ENCODE data around the gene SHC2. TPM values are rescaled to one million over a fixed set of nuclear protein-coding genes. Genes with fewer than 3 reads are reported as not detected.
"Not testable (repeated sequence)": the region's sequence is repeated elsewhere in the genome, so short reads cannot be mapped to it uniquely, and the experiment has no call there.

The SHC2 gene
- total RNA-seq, 1 experiment from 2014 or later, result 16.6 TPM

GRCh38 chr19:423691-424466, 37.0 kb downstream of the SHC2 start:
- no peak overlapping the region for H4K5ac ChIP-seq (ENCODE audit: insufficient read length, low read depth, low read length)
- Mint-ChIP-seq H3K4me3 (no peak overlapping the region), H3K27me3 (ENCODE audit: low read depth) (peaks cover 16% of the 10 kb centered on the region), H3K27ac (0 out of 7 replicates have a peak overlapping the region, but pooled peaks of 1 of the 3 experiments have one; percentile 14), H3K4me1 (peaks cover 0 to 8% of the 10 kb centered on the region in 2 experiments; a peak in 1 of 4 replicates), H3K36me3 (ENCODE audit: insufficient read depth in 1 of 3, low read depth in 3 of 3) (peaks cover 0 to 12% (median 0%) of the 10 kb centered on the region in 3 experiments; a peak in 3 of 7 replicates), H3K9me3 (peaks cover 3 to 5% of the 10 kb centered on the region in 2 experiments; a peak in 1 of 5 replicates)
- no peak overlapping the region for H2BK120ac ChIP-seq (ENCODE audit: low read depth, low read length, poor library complexity, severe bottlenecking)
- no peak for DNase-seq
- no peak overlapping the region for H3K56ac ChIP-seq (ENCODE audit: insufficient read length, low read depth, low read length)
- no peak overlapping the region for H2AK5ac ChIP-seq (ENCODE audit: insufficient read length, low read length)
- no peak overlapping the region for H2BK20ac ChIP-seq (ENCODE audit: low read depth, low read length, poor library complexity, severe bottlenecking)
- H3K18ac ChIP-seq (ENCODE audit: insufficient read length, low read depth, low read length), result no peak overlapping the region
- H3T11ph ChIP-seq (ENCODE audit: low read length), result no peak overlapping the region
- H4K20me1 ChIP-seq (ENCODE audit: control insufficient read depth, insufficient read depth, insufficient read length), result no peaks in the 10 kb centered on the region
- no peaks in the 10 kb centered on the region for H3K23me2 ChIP-seq (ENCODE audit: insufficient read length, low read depth, low read length, poor library complexity, severe bottlenecking)
- no peak overlapping the region for H3K4ac ChIP-seq (ENCODE audit: low read depth, low read length)
- H3K4me1 ChIP-seq (ENCODE audit: insufficient read depth, low read length), result no peaks in the 10 kb centered on the region
- H3K4me2 ChIP-seq (ENCODE audit: insufficient read depth, insufficient read length, low read length), result no peak overlapping the region
- no peak overlapping the region for H3K9ac ChIP-seq (ENCODE audit: extremely low read depth, insufficient read length, low read length)
- H2BK12ac ChIP-seq (ENCODE audit: insufficient read length, low read depth, low read length), result no peak overlapping the region
- H3K14ac ChIP-seq (ENCODE audit: insufficient read depth, low read length), result no peak overlapping the region; the same call in 1 of the 2 replicates
- no CpG with 5 or more reads among the region's 25 CpGs for WGBS (ENCODE audit: extremely low coverage, insufficient read length, low lambda C conversion rate)
- no peak overlapping the region for H4K91ac ChIP-seq (ENCODE audit: insufficient read length, low read depth, low read length)
- TF ChIP-seq CTCF (conservative IDR thresholded peaks at IDR 0.05), result no peak
- H3K79me1 ChIP-seq (ENCODE audit: insufficient read depth, low read depth, low read length, poor library complexity, severe bottlenecking), result no peaks in the 10 kb centered on the region
- H3K23ac ChIP-seq (ENCODE audit: insufficient read length, low read depth, low read length), result no peak overlapping the region
- H4K8ac ChIP-seq (replicated peaks; ENCODE audit: insufficient read length, low read depth, low read length), result no peak overlapping the region
- peaks cover 7% of the 10 kb centered on the region for H3K9me3 ChIP-seq (ENCODE audit: control insufficient read depth, low read depth, low read length)
- H3K79me2 ChIP-seq (ENCODE audit: insufficient read depth, low read length), result no peaks in the 10 kb centered on the region
- H3K27ac ChIP-seq (ENCODE audit: insufficient read length, low read depth, low read length), result no peak overlapping the region
- H3K27me3 ChIP-seq (ENCODE audit: insufficient read depth, low read length), result no peaks in the 10 kb centered on the region; the same call in 1 of the 2 replicates
- no peak overlapping the region for H2BK15ac ChIP-seq (ENCODE audit: low read depth, low read length)
- H2BK5ac ChIP-seq (ENCODE audit: insufficient read length, low read length), result no peak overlapping the region
- no peak overlapping the region for H2AFZ ChIP-seq (ENCODE audit: low read length)

GRCh38 chr19:422917-423226, 38.0 kb downstream of the SHC2 start:
- not testable (repeated sequence) for H3K4me3 Mint-ChIP-seq; H2AFZ ChIP-seq (ENCODE audit: low read length); H3K23me2 ChIP-seq (ENCODE audit: insufficient read length, low read depth, low read length, poor library complexity, severe bottlenecking); H2BK15ac ChIP-seq (ENCODE audit: low read depth, low read length); H3K9me3 ChIP-seq (ENCODE audit: control insufficient read depth, low read depth, low read length); H4K5ac ChIP-seq (ENCODE audit: insufficient read length, low read depth, low read length); H3K79me1 ChIP-seq (ENCODE audit: insufficient read depth, low read depth, low read length, poor library complexity, severe bottlenecking); H2BK20ac ChIP-seq (ENCODE audit: low read depth, low read length, poor library complexity, severe bottlenecking); H3K14ac ChIP-seq (ENCODE audit: insufficient read depth, low read length); H3K27ac ChIP-seq (ENCODE audit: insufficient read length, low read depth, low read length); H3K56ac ChIP-seq (ENCODE audit: insufficient read length, low read depth, low read length); H3T11ph ChIP-seq (ENCODE audit: low read length); H3K4me1 ChIP-seq (ENCODE audit: insufficient read depth, low read length); H3K4me2 ChIP-seq (ENCODE audit: insufficient read depth, insufficient read length, low read length); H3K4ac ChIP-seq (ENCODE audit: low read depth, low read length); H2AK5ac ChIP-seq (ENCODE audit: insufficient read length, low read length); H4K91ac ChIP-seq (ENCODE audit: insufficient read length, low read depth, low read length); H2BK120ac ChIP-seq (ENCODE audit: low read depth, low read length, poor library complexity, severe bottlenecking); H3K27me3 ChIP-seq (ENCODE audit: insufficient read depth, low read length); H3K36me3 Mint-ChIP-seq (ENCODE audit: insufficient read depth in 1 of 3, low read depth in 3 of 3); DNase-seq; H4K20me1 ChIP-seq (ENCODE audit: control insufficient read depth, insufficient read depth, insufficient read length); H3K9me3 Mint-ChIP-seq; H3K27ac Mint-ChIP-seq; H3K9ac ChIP-seq (ENCODE audit: extremely low read depth, insufficient read length, low read length); H3K18ac ChIP-seq (ENCODE audit: insufficient read length, low read depth, low read length); H4K8ac ChIP-seq (replicated peaks; ENCODE audit: insufficient read length, low read depth, low read length); H3K23ac ChIP-seq (ENCODE audit: insufficient read length, low read depth, low read length); H2BK12ac ChIP-seq (ENCODE audit: insufficient read length, low read depth, low read length); H3K79me2 ChIP-seq (ENCODE audit: insufficient read depth, low read length); H2BK5ac ChIP-seq (ENCODE audit: insufficient read length, low read length)
- Mint-ChIP-seq H3K27me3 (ENCODE audit: low read depth) (peaks cover 10% of the 10 kb centered on the region), H3K4me1 (peaks cover 5 to 15% of the 10 kb centered on the region in 2 experiments)
- no CpG with 5 or more reads among the region's 9 CpGs for WGBS (ENCODE audit: extremely low coverage, insufficient read length, low lambda C conversion rate)
